Superior temporal gyrus (tissue), 1 donor: ENCODE data around the gene BBLN.

Source experiments
- DNase-seq: peaks from one replicate; pipeline ENCODE4 v3.0.0-alpha.2; 2016; ENCODE audit errors: extremely low spot score

BBLN gene

DNA sequence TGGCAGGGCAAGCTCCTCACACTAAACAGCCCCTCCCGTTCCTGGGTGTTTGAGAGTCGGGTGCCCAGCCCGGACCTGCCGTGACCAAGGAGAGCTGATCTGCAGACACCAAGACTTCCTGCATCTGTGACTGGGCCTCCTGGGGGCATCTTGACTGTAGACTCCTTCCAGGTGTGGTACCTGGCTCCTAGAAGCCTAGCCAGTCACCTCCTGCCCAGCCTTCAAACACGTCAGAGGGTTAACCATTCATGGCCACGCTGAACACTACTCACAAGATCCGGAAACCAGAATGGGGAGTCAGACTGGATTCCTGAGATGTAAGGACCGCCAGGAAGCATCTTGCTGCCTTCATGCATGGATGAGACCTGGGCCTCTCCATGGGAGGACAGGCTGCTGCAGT lies 14.5 kb upstream of the BBLN start:
- DNase-seq, result no peak

DNA sequence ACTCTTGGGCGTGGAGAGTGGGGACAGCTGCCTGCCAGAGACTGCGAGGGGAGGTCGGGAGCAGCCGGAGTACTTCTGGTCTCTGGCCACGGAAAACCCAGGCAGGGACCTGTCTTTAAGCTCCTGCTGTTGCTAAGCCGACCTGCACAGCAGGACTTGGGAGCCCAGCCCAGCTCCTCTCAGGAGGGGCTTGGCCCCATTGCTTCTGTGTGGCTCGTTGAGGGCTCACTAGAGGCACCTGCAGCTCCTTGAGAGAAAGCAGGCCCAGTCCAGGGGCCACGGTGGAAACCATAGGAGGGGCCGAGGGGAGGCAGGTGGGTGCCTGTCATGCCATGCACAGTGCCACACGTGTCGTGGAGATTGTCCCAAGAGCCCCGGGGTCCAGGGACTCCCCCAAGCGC lies 14.1 kb upstream of the BBLN start:
- no peak for DNase-seq

DNA sequence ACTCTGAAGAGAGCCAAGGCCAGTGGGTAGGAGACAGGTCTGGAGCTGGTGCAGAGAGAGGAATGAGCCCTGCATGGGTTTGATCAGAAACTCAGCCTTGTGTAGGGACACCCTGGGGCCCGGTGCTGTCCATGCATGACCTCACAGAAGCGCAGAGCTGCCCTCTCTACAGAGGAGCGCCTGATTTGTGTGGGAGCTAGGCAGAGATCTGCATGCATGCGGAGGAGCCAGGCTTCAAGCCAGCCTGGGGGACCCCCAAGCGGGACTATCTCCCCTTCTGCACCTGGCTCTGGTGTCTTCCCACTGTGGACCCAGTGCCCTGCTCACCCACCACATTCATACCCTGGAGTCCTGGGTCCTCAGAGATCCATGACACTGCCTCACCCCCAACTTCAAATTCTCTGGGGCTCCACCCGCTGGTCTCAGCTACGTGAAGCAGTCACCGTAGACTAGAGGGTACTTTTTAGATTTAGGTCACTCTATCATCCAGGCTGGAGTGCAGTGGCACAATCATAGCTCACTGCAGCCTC lies 13.4 kb upstream of the BBLN start:
- DNase-seq, result no peak

DNA sequence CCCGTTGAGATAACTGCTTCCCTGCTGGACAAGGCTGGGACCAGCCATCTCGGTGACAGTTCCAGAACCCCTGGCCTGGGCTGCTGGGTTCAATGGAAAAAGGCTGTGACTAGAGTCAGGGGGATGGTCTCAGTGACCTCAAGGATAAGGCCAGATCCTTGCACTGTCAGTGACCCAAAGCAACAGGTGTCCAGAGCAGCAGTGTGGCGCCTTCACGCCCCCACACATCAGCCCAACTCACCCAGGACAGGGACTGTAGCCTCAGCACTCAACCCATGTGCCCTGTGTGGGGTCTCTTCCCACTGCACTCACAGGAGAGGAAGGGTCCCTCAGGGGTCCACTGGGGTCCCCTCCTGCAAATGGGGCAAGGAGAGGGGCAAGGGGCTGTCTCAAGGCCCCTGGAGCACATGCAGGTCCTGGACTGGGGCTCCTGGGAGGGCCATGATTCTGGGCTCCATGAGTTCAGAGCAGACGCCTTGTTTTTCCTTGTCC lies 11.5 kb upstream of the BBLN start:
- DNase-seq, result no peak

- no peak for DNase-seq
Observed at GRCh38 chr9:128149001-128149701, 10.9 kb upstream of the BBLN start, which contains the start of gene LCN2. LCN2 (plus strand) TSS chr9:128149453; CDS start chr9:128149526, 73 bp downstream.

- DNase-seq, result no peak
Observed at GRCh38 chr9:128149951-128150593, 10.0 kb upstream of the BBLN start.

DNA sequence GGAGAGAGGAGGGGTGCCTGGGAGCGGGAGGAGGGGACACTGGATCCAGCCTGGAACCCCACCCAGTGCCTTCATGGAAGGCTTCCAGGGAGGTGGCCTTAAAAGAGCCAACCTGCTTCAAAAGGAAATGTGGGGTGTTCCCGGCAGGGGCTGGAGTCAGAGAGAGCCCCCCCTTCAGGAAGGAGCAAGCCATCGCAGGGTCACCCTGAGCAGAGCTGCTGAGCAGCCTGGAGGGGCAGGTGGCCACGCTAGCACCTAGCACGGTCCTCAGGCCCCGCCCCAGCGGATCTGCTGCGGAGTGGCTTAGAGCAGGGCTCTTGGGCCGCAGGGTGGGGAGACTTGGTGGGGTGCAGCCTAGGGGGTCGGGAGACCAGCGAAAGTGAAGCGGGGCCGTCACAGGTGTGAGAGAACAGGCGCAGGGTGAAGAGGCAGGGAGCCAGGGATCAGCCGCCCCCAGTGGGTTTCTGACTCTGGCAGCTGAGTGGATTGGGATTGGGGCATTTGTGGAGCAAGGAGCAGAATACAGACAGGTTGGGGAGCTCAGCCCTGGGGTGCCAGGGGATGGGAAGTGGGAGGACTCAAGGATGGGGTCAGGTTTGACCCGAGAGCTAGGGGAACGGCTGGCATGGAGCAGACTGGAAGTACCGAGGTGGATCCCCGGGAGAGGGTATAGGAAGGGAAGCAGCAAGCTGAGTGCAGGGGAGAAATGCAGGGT lies 9.3 kb upstream of the BBLN start:
- DNase-seq, result no peak

DNA sequence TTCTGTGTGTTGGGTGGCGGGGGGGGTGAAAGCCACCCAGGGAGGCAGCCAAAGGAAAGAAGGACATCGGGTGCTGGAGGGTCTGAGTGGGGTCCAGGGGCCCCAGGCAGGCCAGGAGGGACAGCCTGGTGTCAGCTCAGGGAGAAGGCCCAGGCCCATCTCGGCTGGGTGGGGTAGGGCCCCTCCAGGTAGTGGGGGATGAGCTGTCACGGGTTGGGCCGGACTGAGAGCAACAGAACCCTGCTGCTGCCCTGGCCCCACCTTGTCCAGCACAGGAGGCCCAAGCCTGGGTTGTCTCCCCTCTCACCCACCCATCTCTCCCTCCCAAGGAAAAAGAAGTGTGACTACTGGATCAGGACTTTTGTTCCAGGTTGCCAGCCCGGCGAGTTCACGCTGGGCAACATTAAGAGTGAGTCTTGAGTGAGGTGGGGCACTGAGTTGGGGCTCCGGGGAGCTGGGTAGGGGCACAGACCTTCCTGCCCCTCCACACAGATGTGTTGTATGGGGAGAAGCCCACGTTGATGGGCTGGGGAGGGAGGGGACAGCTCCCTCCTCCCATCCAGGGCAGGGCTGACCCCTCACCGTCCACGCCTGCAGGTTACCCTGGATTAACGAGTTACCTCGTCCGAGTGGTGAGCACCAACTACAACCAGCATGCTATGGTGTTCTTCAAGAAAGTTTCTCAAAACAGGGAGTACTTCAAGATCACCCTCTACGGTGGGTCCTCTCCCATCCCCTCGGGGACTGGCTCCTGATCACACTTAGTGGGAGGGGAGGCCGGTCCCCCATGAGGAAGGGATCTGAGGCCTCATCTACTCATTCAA lies 8.5 kb upstream of the BBLN start:
- no peak for DNase-seq

DNA sequence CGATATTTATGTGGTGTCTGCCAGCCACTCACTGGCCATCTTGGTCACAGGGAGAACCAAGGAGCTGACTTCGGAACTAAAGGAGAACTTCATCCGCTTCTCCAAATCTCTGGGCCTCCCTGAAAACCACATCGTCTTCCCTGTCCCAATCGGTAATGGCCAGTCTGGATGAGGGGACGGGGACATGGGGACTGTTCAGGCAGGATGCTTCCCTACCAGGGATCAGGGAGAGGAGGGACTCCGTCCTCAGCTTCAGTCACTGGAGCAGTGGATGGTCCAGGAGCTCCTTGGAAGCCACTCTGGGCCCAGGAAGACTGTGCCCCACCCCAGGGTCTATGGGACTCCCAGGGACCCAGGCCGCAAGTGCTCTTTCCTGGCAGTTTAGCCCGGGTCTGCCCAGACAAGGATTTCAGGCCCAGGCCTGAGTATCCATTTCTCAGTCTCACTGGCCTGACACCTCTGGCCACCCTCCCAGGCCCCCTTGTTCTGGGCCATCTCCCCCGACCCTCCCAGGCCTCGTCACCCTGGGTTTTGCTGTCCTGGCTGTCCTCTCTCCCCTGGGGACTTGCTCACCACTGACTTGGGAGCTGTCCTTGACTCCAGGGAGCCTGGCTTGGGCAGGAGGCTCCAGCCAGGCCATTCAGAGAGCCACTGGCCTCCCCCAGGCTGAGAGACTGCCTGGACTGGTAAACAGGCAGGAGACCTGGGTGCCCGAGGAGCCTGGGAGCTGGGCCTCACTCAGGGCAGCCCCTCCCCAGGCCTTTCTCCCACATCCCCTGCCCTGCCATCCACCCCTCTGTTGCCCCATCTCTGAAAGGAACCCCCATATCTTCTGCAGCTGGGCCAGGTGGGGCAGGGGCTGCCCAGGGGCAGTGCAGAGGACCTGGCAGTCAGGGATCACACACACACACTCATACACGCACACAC lies 7.7 kb upstream of the BBLN start:
- no peak for DNase-seq

- DNase-seq, result no peak
Observed at GRCh38 chr9:128153060-128153946, 6.8 kb upstream of the BBLN start.

DNA sequence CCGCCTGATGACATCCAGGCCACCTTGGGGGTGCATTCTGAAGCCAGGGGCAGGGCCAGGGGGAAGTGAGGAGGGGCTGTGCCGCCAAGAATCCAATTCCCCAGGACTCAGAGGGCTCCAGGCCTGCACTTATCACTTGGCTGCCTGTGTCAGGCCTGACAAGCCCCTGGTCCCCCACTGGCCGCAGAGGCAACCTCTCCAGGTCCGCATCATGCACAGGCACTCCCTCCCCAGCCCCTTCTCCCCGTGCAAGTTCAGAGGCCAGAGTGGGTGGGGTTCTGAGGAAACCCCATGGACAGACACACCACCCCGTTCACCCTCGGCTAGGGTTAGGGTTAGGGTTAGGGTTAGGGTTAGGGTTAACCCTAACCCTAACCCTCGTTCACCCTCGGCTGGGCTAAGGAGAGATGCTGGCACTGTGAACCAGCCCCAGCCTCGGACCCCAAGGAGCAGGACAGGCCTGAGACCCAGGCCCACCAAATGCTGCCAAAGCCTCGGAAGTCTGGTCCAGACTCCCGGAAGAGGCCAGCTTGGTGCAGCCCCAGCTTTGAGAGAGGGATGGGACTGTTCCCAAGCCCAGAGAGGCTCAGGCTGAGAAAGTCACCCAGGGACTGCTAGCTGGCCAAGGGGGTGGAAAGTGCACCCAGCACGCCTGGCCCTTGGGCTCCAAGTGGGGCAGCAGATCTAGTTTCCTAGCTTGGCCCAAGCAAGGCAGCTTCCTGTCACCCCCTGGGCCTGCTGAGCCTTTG lies 5.9 kb upstream of the BBLN start:
- no peak for DNase-seq

GRCh38 chr9:128155736-128156500 lies 4.1 kb upstream of the BBLN start:
- DNase-seq, result no peak

GRCh38 chr9:128159522-128159783 lies 612 bp upstream of the BBLN start:
- DNase-seq, result no peak

DNA sequence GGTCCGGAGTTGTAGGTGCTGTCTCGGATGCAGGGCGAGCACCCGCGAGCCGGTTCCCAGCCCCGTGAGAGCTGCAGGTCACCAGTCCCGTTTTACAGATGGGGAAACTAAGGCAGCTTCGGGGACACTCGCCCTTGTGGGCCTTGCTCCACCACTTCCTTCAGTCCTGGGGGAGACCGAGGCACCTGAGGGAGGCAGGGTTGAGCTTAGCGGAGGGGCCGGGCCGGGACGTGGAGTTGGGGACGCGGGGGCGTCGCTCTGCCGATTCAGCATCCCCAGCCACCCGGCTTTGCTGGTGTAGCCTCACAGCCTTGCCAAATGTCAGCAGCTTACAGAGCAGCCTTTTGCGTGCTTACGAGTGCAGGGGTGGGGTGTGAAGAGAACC lies 530 bp downstream of the BBLN start:
- DNase-seq, result no peak

DNA sequence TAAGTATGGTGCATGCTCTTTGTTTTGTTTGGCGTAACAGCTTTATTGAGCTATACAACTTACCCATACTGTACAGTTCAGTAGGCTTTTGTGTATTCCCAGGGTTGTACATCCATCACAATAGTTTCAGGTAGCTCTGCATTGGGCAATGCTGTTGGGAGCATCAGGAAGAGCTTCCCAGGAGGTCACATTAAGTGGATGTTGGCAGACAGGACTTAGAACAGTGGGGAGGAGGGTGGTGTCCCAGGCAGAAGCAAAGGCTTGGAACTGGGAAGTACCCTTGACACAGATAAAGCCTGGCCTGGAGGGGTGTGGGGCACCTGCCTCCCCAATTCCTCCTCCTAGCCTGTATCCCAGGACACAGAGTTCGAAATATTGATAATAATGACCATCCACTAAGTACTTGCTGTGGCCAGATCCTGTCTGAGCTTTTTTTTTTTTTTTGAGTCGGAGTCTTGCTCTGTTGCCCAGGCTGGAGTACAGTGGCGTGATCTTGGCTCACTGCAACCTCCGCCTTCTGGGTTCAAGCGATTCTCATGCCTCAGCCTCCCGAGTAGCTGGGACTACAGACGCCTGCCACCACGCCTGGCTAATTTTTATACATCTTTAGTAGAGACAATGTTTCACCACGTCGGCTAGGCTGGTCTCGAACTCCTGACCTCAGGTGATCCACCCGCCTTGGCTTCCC lies 1.3 kb downstream of the BBLN start:
- peak; percentile 17 for DNase-seq

GRCh38 chr9:128162215-128163026 lies 2.4 kb downstream of the BBLN start:
- peak; percentile 36 for DNase-seq

DNA sequence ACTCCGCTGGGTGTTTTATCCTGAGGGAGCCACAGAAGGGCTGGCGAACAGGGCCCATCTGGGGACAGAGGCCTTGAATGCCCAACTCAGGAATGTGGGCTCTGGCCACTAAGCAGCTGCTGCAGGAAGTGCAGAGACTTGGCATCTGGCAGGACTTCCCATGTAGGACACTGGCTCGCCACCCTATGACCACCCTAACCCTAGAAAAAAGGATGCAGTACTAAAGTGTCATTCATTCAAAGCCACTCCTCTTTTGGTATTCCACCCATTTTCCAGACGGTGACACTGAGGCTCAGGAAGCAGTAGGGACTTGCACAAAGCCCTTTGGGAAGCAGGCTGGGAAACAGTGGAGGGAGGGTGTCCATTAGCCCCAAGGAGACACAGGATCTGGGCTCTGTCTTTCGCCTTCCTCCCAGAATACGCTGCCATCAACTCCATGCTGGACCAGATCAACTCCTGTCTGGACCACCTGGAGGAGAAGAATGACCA lies 3.0 kb downstream of the BBLN start:
- no peak for DNase-seq
